HFF-Myc (cell line): ENCODE measurements around the gene GRAMD2A.
A peak's percentile ranks its signal among the peaks of the same experiment; 100 is the strongest.

Experiments used
- DNase-seq: peaks from one replicate; pipeline ENCODE4 v3.0.0-alpha.2; 2011; ENCODE audit warnings: low read depth; ENCODE audit errors: extremely low read depth
- H3K4me3 ChIP-seq: replicated peaks from 2 replicates; pipeline ENCODE4 v1.5.1; 2011; ENCODE audit warnings: low read depth, mild to moderate bottlenecking, control low read depth, low read length
- TF ChIP-seq, protein P1 (sequence below): IDR thresholded peaks from 2 replicates; pipeline ENCODE4 v1.5.1; 2012; ENCODE audit warnings: mild to moderate bottlenecking, low read depth, low read length, control low read depth; ENCODE audit errors: missing control alignments

Gene GRAMD2A

DNA sequence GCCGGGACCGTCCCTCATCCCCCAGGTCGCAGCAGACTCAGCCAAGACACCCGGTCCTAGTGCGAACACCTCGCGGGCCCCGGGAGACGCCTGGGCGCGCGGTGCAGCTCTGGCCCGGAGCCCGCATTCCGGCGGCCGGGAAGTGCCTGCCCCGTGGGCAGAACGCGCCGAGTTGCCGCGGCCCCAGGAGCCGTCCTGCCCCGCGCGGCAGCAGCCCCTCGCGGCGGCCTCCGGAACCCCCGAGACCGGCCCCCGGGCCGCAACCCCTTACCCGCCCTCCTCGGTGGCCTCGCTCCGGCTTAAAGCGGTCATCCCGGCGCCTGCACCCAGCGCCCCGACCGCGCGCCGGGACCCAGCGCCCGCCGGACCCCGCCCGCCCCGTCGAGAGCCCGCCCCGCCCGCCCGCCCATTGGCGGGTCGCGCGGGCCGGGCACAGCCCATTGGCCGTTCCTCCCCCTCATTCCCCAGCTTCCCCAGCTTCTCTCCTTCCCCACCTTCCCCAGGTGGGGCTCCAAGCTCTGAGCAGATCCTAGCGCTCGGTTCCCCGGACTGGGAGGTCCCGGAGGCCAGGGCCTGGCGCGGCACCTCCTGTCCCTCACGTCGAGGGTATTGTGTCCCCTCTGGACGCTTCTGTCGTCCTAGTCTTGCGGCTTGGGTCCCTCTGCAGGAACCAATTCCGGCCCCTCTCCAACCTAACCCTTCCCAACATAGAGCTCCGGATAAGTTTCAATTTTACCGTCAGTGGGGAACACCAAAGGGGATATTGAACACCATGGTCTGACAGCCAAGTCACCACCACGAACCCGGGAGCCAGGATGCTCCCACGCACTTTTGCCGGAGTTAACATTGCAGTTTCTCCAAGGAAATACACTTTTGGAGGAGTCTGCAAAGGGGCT is at the start of gene GRAMD2A:
Gene GRAMD2A (minus strand): TSS at position 328 of the 896 bp plus-strand sequence.
- H3K4me3 ChIP-seq, result peak within 1 kb of the TSS; percentile 23
- DNase-seq, result no peak
- TF ChIP-seq, protein P1, sequence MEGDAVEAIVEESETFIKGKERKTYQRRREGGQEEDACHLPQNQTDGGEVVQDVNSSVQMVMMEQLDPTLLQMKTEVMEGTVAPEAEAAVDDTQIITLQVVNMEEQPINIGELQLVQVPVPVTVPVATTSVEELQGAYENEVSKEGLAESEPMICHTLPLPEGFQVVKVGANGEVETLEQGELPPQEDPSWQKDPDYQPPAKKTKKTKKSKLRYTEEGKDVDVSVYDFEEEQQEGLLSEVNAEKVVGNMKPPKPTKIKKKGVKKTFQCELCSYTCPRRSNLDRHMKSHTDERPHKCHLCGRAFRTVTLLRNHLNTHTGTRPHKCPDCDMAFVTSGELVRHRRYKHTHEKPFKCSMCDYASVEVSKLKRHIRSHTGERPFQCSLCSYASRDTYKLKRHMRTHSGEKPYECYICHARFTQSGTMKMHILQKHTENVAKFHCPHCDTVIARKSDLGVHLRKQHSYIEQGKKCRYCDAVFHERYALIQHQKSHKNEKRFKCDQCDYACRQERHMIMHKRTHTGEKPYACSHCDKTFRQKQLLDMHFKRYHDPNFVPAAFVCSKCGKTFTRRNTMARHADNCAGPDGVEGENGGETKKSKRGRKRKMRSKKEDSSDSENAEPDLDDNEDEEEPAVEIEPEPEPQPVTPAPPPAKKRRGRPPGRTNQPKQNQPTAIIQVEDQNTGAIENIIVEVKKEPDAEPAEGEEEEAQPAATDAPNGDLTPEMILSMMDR, result no peak

DNA sequence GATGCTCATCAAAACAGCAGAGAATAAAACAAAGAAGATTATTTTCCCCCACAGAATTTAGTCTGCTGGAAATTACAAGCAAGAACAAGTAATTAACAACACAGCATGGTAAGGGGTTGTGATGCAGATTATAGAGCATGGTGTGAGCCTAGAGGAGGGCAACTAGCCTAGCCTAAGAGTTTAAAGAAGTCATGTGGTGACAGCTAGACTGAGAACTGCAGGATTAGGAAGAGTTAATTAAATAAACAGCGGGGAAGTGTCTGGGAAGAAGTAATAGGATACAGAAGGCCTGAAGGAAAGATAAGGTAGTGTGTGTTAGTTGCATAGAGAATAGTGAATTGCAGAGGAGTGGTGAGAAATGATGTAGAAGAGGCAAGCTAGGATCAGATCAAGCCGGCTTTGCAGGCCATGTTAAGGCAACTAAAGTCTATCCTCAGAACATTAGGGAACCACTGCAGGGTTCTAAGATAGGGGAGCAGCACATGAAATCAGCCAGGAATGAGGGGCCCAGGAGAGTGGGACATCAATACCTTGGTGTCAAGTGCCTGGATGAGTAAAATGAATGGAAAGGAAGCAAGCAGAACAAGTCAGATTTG is 45.3 kb upstream of the GRAMD2A start:
- TF ChIP-seq, protein P1, result no peak
- DNase-seq, result no peak

DNA sequence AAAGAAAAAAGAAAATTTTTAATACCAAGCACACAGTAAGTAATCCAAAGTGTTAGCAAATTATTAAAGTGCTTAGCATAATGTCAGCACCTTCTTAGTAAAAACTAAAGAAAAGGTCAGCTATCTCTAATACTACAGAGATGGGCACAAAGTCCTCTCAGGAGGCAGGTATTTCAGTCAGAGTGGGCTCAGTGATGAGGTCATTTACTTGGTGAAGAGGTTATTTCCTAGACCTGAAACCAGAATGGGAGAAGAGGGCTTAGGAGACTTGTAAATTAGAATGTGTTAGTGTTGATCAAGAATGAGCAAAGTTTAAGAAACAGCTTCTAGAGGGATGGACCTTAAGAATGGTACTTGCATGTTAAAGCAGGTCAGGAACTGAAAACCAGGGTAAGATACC is 42.1 kb upstream of the GRAMD2A start:
- TF ChIP-seq, protein P1, result no peak
- DNase-seq, result no peak
- H3K4me3 ChIP-seq, result no peak overlapping the region

More for the DNA sequence above, 45.3 kb upstream of the GRAMD2A start:
- no peak overlapping the region for H3K4me3 ChIP-seq

DNA sequence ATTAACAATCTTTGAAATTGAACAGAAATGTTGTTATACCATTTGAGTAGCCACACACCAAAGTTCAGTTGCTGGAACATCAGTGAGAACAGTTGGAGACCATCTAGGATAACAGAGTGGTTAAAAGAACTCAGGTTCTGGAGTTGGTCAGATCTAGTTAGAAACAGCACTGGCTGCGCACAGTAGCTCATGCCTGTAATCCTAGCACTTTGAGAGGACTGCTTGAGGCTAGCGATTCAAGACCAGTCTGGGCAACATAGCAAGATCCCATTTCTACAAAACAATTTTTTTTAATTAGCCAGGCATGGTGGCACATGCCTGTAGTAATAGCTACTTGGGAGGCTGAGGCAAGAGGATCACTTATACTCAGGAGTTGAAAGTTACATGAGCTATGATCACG is 41.0 kb upstream of the GRAMD2A start:
- no peak for DNase-seq
- TF ChIP-seq, protein P1, result no peak
- no peak overlapping the region for H3K4me3 ChIP-seq

DNA sequence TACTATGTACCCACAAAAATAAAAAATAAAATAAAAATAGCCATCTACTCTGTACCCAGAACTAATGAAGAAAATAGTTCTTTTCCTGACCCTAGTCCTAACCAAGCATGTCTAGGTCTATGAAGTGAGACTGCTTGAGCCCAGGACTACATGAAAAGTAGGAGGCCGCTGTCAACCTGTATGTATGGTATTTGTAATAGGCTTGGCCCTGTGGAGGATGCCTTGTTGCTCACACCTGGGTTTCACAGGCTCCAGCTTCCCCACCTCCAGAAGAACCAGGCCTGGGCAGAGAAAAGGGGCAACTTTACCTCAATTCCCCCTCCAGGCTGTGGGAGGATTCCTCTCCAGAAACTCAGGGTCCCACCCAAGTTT is 40.3 kb upstream of the GRAMD2A start:
- TF ChIP-seq, protein P1, result no peak
- no peak overlapping the region; the same call in 1 of the 2 replicates for H3K4me3 ChIP-seq
- DNase-seq, result no peak

DNA sequence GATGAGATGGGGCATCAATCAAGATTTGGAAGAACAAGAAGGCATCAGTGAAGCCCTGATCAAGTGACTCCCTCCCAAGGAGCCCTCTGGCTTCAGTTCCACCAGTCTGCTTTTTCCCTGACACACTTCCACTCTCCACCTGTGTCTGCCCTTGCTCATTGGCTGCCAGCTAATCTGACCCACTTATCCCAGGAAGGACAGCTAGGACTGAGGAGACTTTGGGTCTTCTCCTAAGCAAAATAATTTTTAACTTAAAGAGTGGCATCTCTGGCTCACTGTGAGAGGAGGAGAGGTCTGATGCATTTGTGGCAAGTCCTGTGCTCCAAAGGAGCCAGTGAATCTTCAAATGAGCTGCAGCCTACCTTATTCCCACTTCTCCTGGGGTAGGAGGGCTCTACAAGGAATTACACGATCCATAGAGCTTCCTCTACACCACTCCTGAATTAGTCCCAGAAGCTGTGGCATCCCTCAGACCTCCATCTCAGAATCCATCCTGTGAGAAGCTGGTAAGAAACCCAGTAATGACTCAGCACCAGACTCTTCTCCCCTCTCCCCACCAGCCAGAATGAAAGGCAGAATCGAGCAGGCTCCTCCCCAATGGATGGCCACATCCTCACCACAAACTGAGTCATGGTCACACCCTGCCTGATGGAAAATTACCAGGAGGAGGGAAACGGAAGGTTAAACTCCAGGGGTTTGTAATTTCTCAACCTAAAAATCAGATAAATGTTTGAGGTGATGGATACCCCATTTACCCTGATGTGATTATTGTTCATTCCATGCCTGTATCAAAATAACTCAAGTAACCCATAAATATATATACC is 39.7 kb upstream of the GRAMD2A start:
- H3K4me3 ChIP-seq, result peak overlapping the region; percentile 54
- TF ChIP-seq, protein P1, result no peak
- peak; percentile 95 for DNase-seq
